ENCODE measurements around the gene SLC25A39. TPM values are rescaled to one million over a fixed set of nuclear protein-coding genes. Genes with fewer than 3 reads are reported as not detected.

Gene SLC25A39
- total and polyA plus RNA-seq, 2 donors (not counting 3 experiments of a cell fraction or from before 2014, with no cell fraction given), result 88.5 to 151 TPM

GRCh38 chr17:44338702-44339101 lies 14.1 kb upstream of the SLC25A39 start:
- Histone ChIP-seq H3K9me3 (replicated peaks; ENCODE audit: control insufficient read depth, insufficient read depth, low read length) (no peaks in the 10 kb centered on the region), H3K79me2 (ENCODE audit: control insufficient read depth, insufficient read depth, low read length) (no peaks in the 10 kb centered on the region), H3K4me1 (ENCODE audit: control insufficient read depth, extremely low read depth, insufficient read depth, low read length) (no peaks in the 10 kb centered on the region), H3K27me3 (ENCODE audit: control insufficient read depth in 2 of 2, insufficient read depth in 2 of 2, low read length in 2 of 2) (peaks cover 0 to 2% of the 10 kb centered on the region in 2 experiments), H3K36me3 (ENCODE audit: control insufficient read depth in 2 of 2, extremely low read depth in 1 of 2, insufficient read depth in 2 of 2, low read length in 2 of 2) (no peaks in the 10 kb centered on the region), H4K20me1 (replicated peaks; ENCODE audit: control insufficient read depth, extremely low read depth, insufficient read depth, low read length) (no peaks in the 10 kb centered on the region), H3K9me1 (replicated peaks; ENCODE audit: control insufficient read depth, extremely low read depth, insufficient read depth, low read length) (no peaks in the 10 kb centered on the region), H2AFZ (ENCODE audit: low read depth, low read length) (no peak overlapping the region), H3K27ac (ENCODE audit: insufficient read depth, low read depth, low read length) (no peak overlapping the region), H3K9ac (replicated peaks; ENCODE audit: extremely low read depth, insufficient read depth, low read length) (no peak overlapping the region), H3K4me3 (replicated peaks in 1 of 3; ENCODE audit: insufficient read depth in 1 of 3, low read depth in 1 of 3, low read length in 3 of 3) (no peak overlapping the region), H3K4me2 (ENCODE audit: insufficient read depth, low read length) (no peak overlapping the region)
- TF ChIP-seq CTCF (IDR thresholded peaks at IDR 0.05; ENCODE audit: extremely low read depth in 1 of 2, insufficient read depth in 1 of 2, low read depth in 1 of 2, low read length in 2 of 2) (no peak), JUN (IDR thresholded peaks at IDR 0.05; ENCODE audit: borderline replicate concordance, insufficient read depth, insufficient read length, low read depth) (no peak), EZH2 (IDR thresholded peaks at IDR 0.05; ENCODE audit: borderline replicate concordance, low read depth, low read length, severe bottlenecking) (no peak), POLR2AphosphoS5 (IDR thresholded peaks at IDR 0.05; ENCODE audit: insufficient read depth, low read depth, low read length) (no peak), MYC (IDR thresholded peaks at IDR 0.05; ENCODE audit: low read depth, low read length) (no peak), MAX (IDR thresholded peaks at IDR 0.05; ENCODE audit: insufficient read depth, insufficient read length) (no peak), FOS (IDR thresholded peaks at IDR 0.05; ENCODE audit: borderline replicate concordance, insufficient read depth, low read length) (no peak), GATA2 (IDR thresholded peaks at IDR 0.05; ENCODE audit: insufficient read depth, insufficient read length, low read depth, low read length) (no peak), POLR2A (IDR thresholded peaks at IDR 0.05; ENCODE audit: low read depth, low read length) (no peak)
- CTCF ChIA-PET, result interaction anchor here (0.7 to 1.8 kb wide), 3 partner anchors 25 to 184 kb away, joined by 3 to 6 read pairs (median 4); partner anchors contain the start of gene FAM171A2
- DNase-seq (ENCODE audit: low read depth, low spot score) (no peak), FAIRE-seq (no peak)
- no TSS peak for BruUV-seq (replicated peaks)
- POLR2A ChIA-PET, result no interaction called here
- dilution Hi-C loops (cut with MboI; ENCODE audit: extremely low pct_ligation_motif_present, low sequenced_read_pairs) (no loop called here), intact Hi-C loops (cut with micrococcal nuclease) (no loop called here)
